HUES64 (cell line): ENCODE results near the gene FBXL2.
"Not testable (repeated sequence)": the region's sequence is repeated elsewhere in the genome, so short reads cannot be mapped to it uniquely, and the experiment has no call there.

ENCODE experiments used
- H3K27ac ChIP-seq: 2 replicates; pipeline ENCODE4 v1.7.0; 2013; ENCODE audit warnings: low read depth, low read length, inconsistent platforms
- H3K27me3 ChIP-seq: 2 replicates; pipeline ENCODE4 v1.6.1; 2013; ENCODE audit warnings: mild to moderate bottlenecking, low read length; ENCODE audit not compliant: insufficient read depth
- H3K36me3 ChIP-seq: 2 replicates; pipeline ENCODE4 v1.6.1; 2013; ENCODE audit warnings: mild to moderate bottlenecking, low read length; ENCODE audit not compliant: insufficient read depth
- H3K4me1 ChIP-seq: 2 replicates; pipeline ENCODE4 v1.6.1; 2013; ENCODE audit warnings: mild to moderate bottlenecking, low read length, moderate library complexity; ENCODE audit not compliant: insufficient read depth
- H3K4me3 ChIP-seq: 2 replicates; pipeline ENCODE4 v1.5.1; 2013; ENCODE audit warnings: mild to moderate bottlenecking, low read length, moderate library complexity
- H3K9ac ChIP-seq: 2 replicates; pipeline ENCODE4 v1.6.1; 2013; ENCODE audit warnings: mild to moderate bottlenecking, low read depth, low read length
- H3K9me3 ChIP-seq: 2 replicates; pipeline ENCODE4 v1.6.1; 2013; ENCODE audit warnings: low read depth, low read length; ENCODE audit not compliant: insufficient read depth
- WGBS: fragments of 150-250, 120-280 bp; methylation state at CpG from one replicate; pipeline ENCODE4 v1.1.7; 2013; ENCODE audit warnings: missing lambda C conversion rate; 5-methylcytosine and 5-hydroxymethylcytosine counted together

The FBXL2 gene

GRCh38 chr3:33315826-33316225, 38.6 kb downstream of the FBXL2 start:
- Histone ChIP-seq H3K27ac (no peak overlapping the region), H3K9ac (no peak overlapping the region), H3K36me3 (no peaks in the 10 kb centered on the region), H3K4me1 (peaks cover 25% of the 10 kb centered on the region; the same call in 1 of the 2 replicates), H3K27me3 (no peaks in the 10 kb centered on the region), H3K9me3 (no peaks in the 10 kb centered on the region), H3K4me3 (no peak overlapping the region)
- 81% methylated on average over 2 of the region's 2 CpGs for WGBS

GRCh38 chr3:33317963-33318709, 40.9 kb downstream of the FBXL2 start:
- Histone ChIP-seq H3K4me3 (no peak overlapping the region), H3K9me3 (no peaks in the 10 kb centered on the region), H3K36me3 (no peaks in the 10 kb centered on the region), H3K4me1 (peaks cover 25% of the 10 kb centered on the region; the same call in 1 of the 2 replicates), H3K27me3 (no peaks in the 10 kb centered on the region), H3K27ac (no peak overlapping the region), H3K9ac (no peak overlapping the region)
- WGBS = 83% methylated on average over 3 of the region's 4 CpGs

GRCh38 chr3:33318710-33319380, 41.6 kb downstream of the FBXL2 start:
- H3K4me3 ChIP-seq = no peak overlapping the region
- no peaks in the 10 kb centered on the region for H3K36me3 ChIP-seq
- peaks cover 25% of the 10 kb centered on the region; the same call in 1 of the 2 replicates for H3K4me1 ChIP-seq
- H3K9ac ChIP-seq = no peak overlapping the region
- WGBS = 89% methylated on average over 5 of the region's 5 CpGs
- no peaks in the 10 kb centered on the region for H3K27me3 ChIP-seq
- H3K9me3 ChIP-seq = no peaks in the 10 kb centered on the region
- H3K27ac ChIP-seq = no peak overlapping the region

- no peaks in the 10 kb centered on the region for H3K36me3 ChIP-seq
- 93% methylated on average over 1 of the region's 1 CpG for WGBS
- no peak overlapping the region for H3K4me3 ChIP-seq
- no peak overlapping the region for H3K27ac ChIP-seq
- H3K27me3 ChIP-seq = no peaks in the 10 kb centered on the region
- H3K9me3 ChIP-seq = no peaks in the 10 kb centered on the region
- H3K9ac ChIP-seq = no peak overlapping the region
- peaks cover 12% of the 10 kb centered on the region; the same call in 1 of the 2 replicates for H3K4me1 ChIP-seq
These were observed 45.2 kb downstream of the FBXL2 start for GRCh38 chr3:33322412-33322811.

GRCh38 chr3:33331414-33331813, 54.2 kb downstream of the FBXL2 start:
- H3K9me3 ChIP-seq = peaks cover 14% of the 10 kb centered on the region; the same call in 1 of the 2 replicates
- H3K36me3 ChIP-seq = no peaks in the 10 kb centered on the region
- no peaks in the 10 kb centered on the region for H3K27me3 ChIP-seq
- no peak overlapping the region for H3K27ac ChIP-seq
- H3K4me1 ChIP-seq = no peaks in the 10 kb centered on the region
- H3K9ac ChIP-seq = no peak overlapping the region
- no peak overlapping the region for H3K4me3 ChIP-seq
- WGBS = 93% methylated on average over 2 of the region's 2 CpGs

- Histone ChIP-seq H3K4me3 (no peak overlapping the region), H3K27ac (no peak overlapping the region), H3K4me1 (no peaks in the 10 kb centered on the region), H3K9ac (no peak overlapping the region), H3K27me3 (no peaks in the 10 kb centered on the region), H3K9me3 (peaks cover 14% of the 10 kb centered on the region; the same call in 1 of the 2 replicates), H3K36me3 (no peaks in the 10 kb centered on the region)
- WGBS = 100% methylated on average over 1 of the region's 2 CpGs
These were observed 57.1 kb downstream of the FBXL2 start for GRCh38 chr3:33334364-33334763.

- not testable (repeated sequence) for H3K27ac ChIP-seq, H3K36me3 ChIP-seq, H3K4me3 ChIP-seq, H3K9ac ChIP-seq, H3K27me3 ChIP-seq, H3K4me1 ChIP-seq, H3K9me3 ChIP-seq
These were observed 61.8 kb downstream of the FBXL2 start for GRCh38 chr3:33338936-33339465.

GRCh38 chr3:33339758-33340157, 62.5 kb downstream of the FBXL2 start:
- no peak overlapping the region for H3K4me3 ChIP-seq
- peaks cover 8% of the 10 kb centered on the region for H3K4me1 ChIP-seq
- no peaks in the 10 kb centered on the region for H3K27me3 ChIP-seq
- no peak overlapping the region for H3K9ac ChIP-seq
- no peaks in the 10 kb centered on the region for H3K9me3 ChIP-seq
- H3K27ac ChIP-seq = no peak overlapping the region
- H3K36me3 ChIP-seq = no peaks in the 10 kb centered on the region

- no peak overlapping the region for H3K27ac ChIP-seq
- no peak overlapping the region for H3K4me3 ChIP-seq
- no peak overlapping the region for H3K9ac ChIP-seq
- H3K27me3 ChIP-seq = no peaks in the 10 kb centered on the region
- 89% methylated on average over 5 of the region's 5 CpGs for WGBS
- H3K36me3 ChIP-seq = no peaks in the 10 kb centered on the region
- no peaks in the 10 kb centered on the region for H3K9me3 ChIP-seq
- H3K4me1 ChIP-seq = no peaks in the 10 kb centered on the region
These were observed 78.4 kb downstream of the FBXL2 start for GRCh38 chr3:33355611-33356010.

GRCh38 chr3:33358172-33358781, 81.0 kb downstream of the FBXL2 start:
- Histone ChIP-seq H3K4me1 (no peaks in the 10 kb centered on the region), H3K4me3 (no peak overlapping the region), H3K9me3 (no peaks in the 10 kb centered on the region), H3K36me3 (no peaks in the 10 kb centered on the region), H3K27me3 (no peaks in the 10 kb centered on the region), H3K9ac (no peak overlapping the region), H3K27ac (no peak overlapping the region)
- 91% methylated on average over 4 of the region's 4 CpGs for WGBS

- no peaks in the 10 kb centered on the region for H3K9me3 ChIP-seq
- 88% methylated on average over 1 of the region's 1 CpG for WGBS
- H3K27me3 ChIP-seq = no peaks in the 10 kb centered on the region
- no peak overlapping the region for H3K27ac ChIP-seq
- no peaks in the 10 kb centered on the region for H3K36me3 ChIP-seq
- H3K4me3 ChIP-seq = no peak overlapping the region
- H3K9ac ChIP-seq = no peak overlapping the region
- peaks cover 12% of the 10 kb centered on the region; the same call in 1 of the 2 replicates for H3K4me1 ChIP-seq
These were observed 83.0 kb downstream of the FBXL2 start for GRCh38 chr3:33360136-33360825.
